ENCODE data around the gene DLG3. TPM values are rescaled to one million over a fixed set of nuclear protein-coding genes. Genes with fewer than 3 reads are reported as not detected.

The DLG3 gene
- total RNA-seq, 2 experiments from 2014 or later: 33.3 to 39.9 TPM

- H3K9me3 Mint-ChIP-seq: no peaks in the 10 kb centered on the region
- no peaks in the 10 kb centered on the region for H3K4me1 Mint-ChIP-seq
- DNase-seq: no peak
- no peaks in the 10 kb centered on the region for H3K27me3 Mint-ChIP-seq
- CTCF ChIA-PET: no interaction called here
- POLR2A ChIA-PET: no interaction called here
- no peak overlapping the region for H3K4me3 Mint-ChIP-seq
- peaks cover 28% of the 10 kb centered on the region for H3K36me3 Mint-ChIP-seq (ENCODE audit: low read depth)
- H3K27ac Mint-ChIP-seq: no peak overlapping the region
Measured at GRCh38 chrX:70464051-70464450, 19.4 kb downstream of the DLG3 start.

- Mint-ChIP-seq H3K9me3 (no peaks in the 10 kb centered on the region), H3K27ac (no peak overlapping the region), H3K36me3 (ENCODE audit: low read depth) (peaks cover 22% of the 10 kb centered on the region), H3K27me3 (no peaks in the 10 kb centered on the region), H3K4me1 (peaks cover 16% of the 10 kb centered on the region), H3K4me3 (no peak overlapping the region)
- no peak for DNase-seq
- CTCF ChIA-PET: no interaction called here
- POLR2A ChIA-PET: no interaction called here
Measured at GRCh38 chrX:70466968-70467367, 22.3 kb downstream of the DLG3 start.

GRCh38 chrX:70468709-70469108, 24.1 kb downstream of the DLG3 start:
- DNase-seq: no peak
- CTCF ChIA-PET: no interaction called here
- Mint-ChIP-seq H3K27ac (no peak overlapping the region), H3K4me1 (peaks cover 16% of the 10 kb centered on the region), H3K9me3 (no peaks in the 10 kb centered on the region), H3K36me3 (ENCODE audit: low read depth) (peaks cover 26% of the 10 kb centered on the region), H3K27me3 (no peaks in the 10 kb centered on the region), H3K4me3 (no peak overlapping the region)
- POLR2A ChIA-PET: no interaction called here

DNA sequence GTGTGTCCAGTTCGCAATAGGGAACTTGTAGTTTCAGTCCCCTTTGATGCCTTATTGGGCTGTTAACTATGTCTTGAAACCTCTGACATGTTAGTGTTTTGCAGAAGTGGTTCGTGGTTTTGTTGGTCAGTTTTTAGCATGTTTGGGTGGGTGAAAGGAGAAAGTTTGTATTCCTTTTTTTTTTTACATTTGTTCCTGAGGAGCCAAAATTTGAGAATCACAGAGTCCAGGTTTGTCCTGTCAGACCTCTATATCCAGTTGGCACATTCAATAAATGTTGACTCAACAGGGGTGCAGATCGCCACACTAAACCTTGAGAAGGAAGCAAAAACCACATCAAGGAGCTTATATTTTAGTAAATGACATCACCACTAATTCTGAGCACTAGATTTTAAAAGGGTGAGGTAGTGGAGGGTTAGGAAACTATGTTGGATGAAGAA, 26.2 kb downstream of the DLG3 start:
- Mint-ChIP-seq H3K36me3 (ENCODE audit: low read depth) (peaks cover 30% of the 10 kb centered on the region), H3K27me3 (no peaks in the 10 kb centered on the region), H3K9me3 (no peaks in the 10 kb centered on the region), H3K27ac (no peak overlapping the region), H3K4me1 (peaks cover 27% of the 10 kb centered on the region), H3K4me3 (no peak overlapping the region)
- no peak for DNase-seq
- ChIA-PET CTCF (interaction anchor here (0.7 to 1.0 kb wide), 2 partner anchors 8 to 16 kb away, joined by 3 to 4 read pairs; no protein-coding TSS in a partner anchor), POLR2A (no interaction called here)

DNA sequence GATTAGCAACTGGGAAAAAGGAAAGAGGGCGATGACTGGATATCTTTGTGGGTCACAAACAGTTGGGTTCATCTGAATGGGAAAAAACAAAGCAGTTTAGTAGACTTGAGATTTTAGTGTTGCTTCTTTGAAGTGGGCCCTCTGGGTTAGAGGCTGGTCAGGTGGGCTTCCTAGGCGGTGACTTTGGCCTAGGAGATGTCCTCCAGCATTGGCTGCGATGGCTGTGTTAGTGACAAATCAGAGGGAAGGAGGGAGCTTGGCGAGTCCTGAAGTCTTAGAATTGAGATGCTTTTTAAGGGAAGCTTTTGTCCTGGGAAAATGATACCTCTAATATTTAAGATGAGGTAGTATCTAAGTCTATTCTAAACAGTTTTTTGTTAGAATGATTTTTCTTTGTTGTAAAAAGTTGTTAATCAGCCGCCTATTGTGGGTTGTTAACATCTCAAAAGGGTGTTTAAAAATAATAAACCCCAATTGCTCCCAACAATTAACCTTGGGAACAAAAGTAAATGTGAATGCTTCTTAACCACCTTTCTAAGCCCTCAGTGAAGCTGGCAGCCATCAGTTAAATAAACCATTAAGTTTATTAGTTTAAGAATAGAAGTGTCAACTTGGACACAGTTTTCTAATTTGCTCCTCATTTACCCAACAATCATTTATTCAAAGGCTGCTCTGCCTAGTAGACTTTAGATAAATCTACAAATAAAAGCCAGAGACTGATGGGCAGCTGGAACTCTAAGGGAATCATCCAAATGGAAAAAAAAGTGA, 31.7 kb downstream of the DLG3 start:
- Mint-ChIP-seq H3K4me3 (no peak overlapping the region), H3K27me3 (no peaks in the 10 kb centered on the region), H3K4me1 (peaks cover 30% of the 10 kb centered on the region), H3K27ac (no peak overlapping the region), H3K36me3 (ENCODE audit: low read depth) (peaks cover 29% of the 10 kb centered on the region), H3K9me3 (no peaks in the 10 kb centered on the region)
- CTCF ChIA-PET: no interaction called here
- POLR2A ChIA-PET: no interaction called here
- no peak for DNase-seq

- no peaks in the 10 kb centered on the region for H3K9me3 Mint-ChIP-seq
- CTCF ChIA-PET: no interaction called here
- POLR2A ChIA-PET: no interaction called here
- H3K27ac Mint-ChIP-seq: no peak overlapping the region
- H3K36me3 Mint-ChIP-seq (ENCODE audit: low read depth): peaks cover 27% of the 10 kb centered on the region
- peaks cover 24% of the 10 kb centered on the region for H3K4me1 Mint-ChIP-seq
- no peak for DNase-seq
- no peaks in the 10 kb centered on the region for H3K27me3 Mint-ChIP-seq
- H3K4me3 Mint-ChIP-seq: no peak overlapping the region
Measured at GRCh38 chrX:70476934-70477733, 32.5 kb downstream of the DLG3 start.

GRCh38 chrX:70477734-70478075, 33.1 kb downstream of the DLG3 start:
- Mint-ChIP-seq H3K27ac (no peak overlapping the region), H3K9me3 (no peaks in the 10 kb centered on the region), H3K36me3 (ENCODE audit: low read depth) (peaks cover 24% of the 10 kb centered on the region), H3K27me3 (no peaks in the 10 kb centered on the region), H3K4me3 (no peak overlapping the region), H3K4me1 (peaks cover 24% of the 10 kb centered on the region)
- no peak for DNase-seq
- POLR2A ChIA-PET: no interaction called here
- CTCF ChIA-PET: no interaction called here

- Mint-ChIP-seq H3K4me1 (peaks cover 24% of the 10 kb centered on the region), H3K9me3 (no peaks in the 10 kb centered on the region), H3K36me3 (ENCODE audit: low read depth) (peaks cover 27% of the 10 kb centered on the region), H3K27me3 (no peaks in the 10 kb centered on the region), H3K27ac (no peak overlapping the region), H3K4me3 (no peak overlapping the region)
- POLR2A ChIA-PET: no interaction called here
- CTCF ChIA-PET: interaction anchor here (1.0 kb wide), 1 partner anchor 22 kb away, joined by 3 read pairs; no protein-coding TSS in a partner anchor
- no peak for DNase-seq
Measured at GRCh38 chrX:70478526-70479245, 34.1 kb downstream of the DLG3 start.

GRCh38 chrX:70479247-70479921, 34.7 kb downstream of the DLG3 start:
- no peaks in the 10 kb centered on the region for H3K27me3 Mint-ChIP-seq
- POLR2A ChIA-PET: no interaction called here
- H3K36me3 Mint-ChIP-seq (ENCODE audit: low read depth): peaks cover 27% of the 10 kb centered on the region
- DNase-seq: no peak
- H3K27ac Mint-ChIP-seq: no peak overlapping the region
- CTCF ChIA-PET: interaction anchor here (1.0 kb wide), 1 partner anchor 23 kb away, joined by 3 read pairs; no protein-coding TSS in a partner anchor
- H3K4me1 Mint-ChIP-seq: peaks cover 18% of the 10 kb centered on the region
- H3K4me3 Mint-ChIP-seq: no peak overlapping the region
- no peaks in the 10 kb centered on the region for H3K9me3 Mint-ChIP-seq

- Mint-ChIP-seq H3K9me3 (no peaks in the 10 kb centered on the region), H3K4me3 (no peak overlapping the region), H3K36me3 (ENCODE audit: low read depth) (peaks cover 29% of the 10 kb centered on the region), H3K4me1 (peaks cover 17% of the 10 kb centered on the region), H3K27me3 (no peaks in the 10 kb centered on the region), H3K27ac (no peak overlapping the region)
- no peak for DNase-seq
- CTCF ChIA-PET: interaction anchor here (1.0 kb wide), 1 partner anchor 23 kb away, joined by 3 read pairs; no protein-coding TSS in a partner anchor
- POLR2A ChIA-PET: no interaction called here
Measured at GRCh38 chrX:70479922-70480659, 35.5 kb downstream of the DLG3 start.

- no peak overlapping the region for H3K27ac Mint-ChIP-seq
- no peaks in the 10 kb centered on the region for H3K9me3 Mint-ChIP-seq
- POLR2A ChIA-PET: no interaction called here
- no peak overlapping the region for H3K4me3 Mint-ChIP-seq
- peaks cover 15% of the 10 kb centered on the region for H3K4me1 Mint-ChIP-seq
- H3K36me3 Mint-ChIP-seq (ENCODE audit: low read depth): peaks cover 26% of the 10 kb centered on the region
- CTCF ChIA-PET: no interaction called here
- DNase-seq: no peak
- no peaks in the 10 kb centered on the region for H3K27me3 Mint-ChIP-seq
Measured at GRCh38 chrX:70480660-70481018, 36.0 kb downstream of the DLG3 start.

GRCh38 chrX:70481471-70482270, 37.0 kb downstream of the DLG3 start:
- Mint-ChIP-seq H3K9me3 (no peaks in the 10 kb centered on the region), H3K4me1 (peaks cover 10% of the 10 kb centered on the region), H3K27ac (no peak overlapping the region), H3K27me3 (no peaks in the 10 kb centered on the region), H3K4me3 (no peak overlapping the region), H3K36me3 (ENCODE audit: low read depth) (peaks cover 29% of the 10 kb centered on the region)
- ChIA-PET POLR2A (no interaction called here), CTCF (interaction anchor here (0.8 kb wide), 1 partner anchor 10 kb away, joined by 3 read pairs; no protein-coding TSS in a partner anchor)
- DNase-seq: no peak
